Left lung (tissue), 10 donors: Measurements from ENCODE around the gene GINS2. TPM values are rescaled to one million over a fixed set of nuclear protein-coding genes. Genes with fewer than 3 reads are reported as not detected.

Experiments
- ATAC-seq: fragments of 200-7000 bp; cut with Tn5 transposase; one replicate; pipeline ENCODE4 v1.9.1; 2020; ENCODE audit warnings: moderate library complexity
- DNase-seq, 4 donors: peaks; one replicate each; pipeline ENCODE4 v3.0.0-alpha.2; 2013 to 2020
- H3K27ac ChIP-seq, 2 donors: fragments of 200-600 bp; sonication (generic) in 1 of 2; one replicate each; pipeline versions ENCODE4 v1.5.0 to v1.8.0; 2020 to 2021
- H3K27me3 ChIP-seq, 2 donors: fragments of 200-600 bp; sonication (generic) in 1 of 2; one replicate each; pipeline versions ENCODE4 v1.5.0 to v1.8.0; 2020 to 2021
- H3K36me3 ChIP-seq, 2 donors: fragments of 200-600 bp; sonication (generic) in 1 of 2; one replicate each; pipeline versions ENCODE4 v1.5.0 to v1.8.0; 2020 to 2021
- H3K4me1 ChIP-seq, 2 donors: fragments of 200-600 bp; one replicate each; pipeline ENCODE4 v1.8.0; 2021
- H3K4me3 ChIP-seq, 2 donors: fragments of 200-600 bp; sonication (generic) in 1 of 2; one replicate each; pipeline versions ENCODE4 v1.5.0 to v1.8.0; 2020 to 2021; ENCODE audit warnings: mild to moderate bottlenecking in 1 of 2
- H3K9me3 ChIP-seq, 2 donors: fragments of 200-600 bp; sonication (generic) in 1 of 2; one replicate each; pipeline versions ENCODE4 v1.5.0 to v1.8.0; 2020 to 2021
- intact Hi-C, 2 donors: fragments of 100-400 bp; cut with DNase I; formaldehyde crosslinking; loops; one replicate each; pipeline versions ENCODE4 v1.11.2 to v1.14.2; 2022
- polyA plus RNA-seq, 6 donors: library from polyadenylated mRNA; unstranded; fragments of 120-200 nt; gene quantifications; one replicate each; pipeline ENCODE4 v1.2.1, GENCODE V29; 2013; ENCODE audit not compliant: insufficient read length in 6 of 6
- total RNA-seq, 2 donors: library from RNA; stranded (reverse); fragmentation: NEBNext Ultra II Directional; extraction: Animal tissue kit (Norgen Biotek cat#: 25700); gene quantifications; one replicate each; pipeline ENCODE4 v1.2.1, GENCODE V29; 2021
- TF ChIP-seq, protein P1 (sequence below), 2 donors: fragments of 200-600 bp; sonication (generic) in 1 of 2; IDR thresholded peaks; one replicate each; pipeline versions ENCODE4 v1.5.0 to v1.8.0; 2021; ENCODE audit warnings: antibody characterized with exemption in 2 of 2
- donor health status: DM: no; HTN: yes; CAD: no.
- donor health status: DM: no; HTN: no; CAD: no.

GINS2 gene
- total and polyA plus RNA-seq, 8 donors: 4.2 to 17.4 (median 13.8) TPM

DNA sequence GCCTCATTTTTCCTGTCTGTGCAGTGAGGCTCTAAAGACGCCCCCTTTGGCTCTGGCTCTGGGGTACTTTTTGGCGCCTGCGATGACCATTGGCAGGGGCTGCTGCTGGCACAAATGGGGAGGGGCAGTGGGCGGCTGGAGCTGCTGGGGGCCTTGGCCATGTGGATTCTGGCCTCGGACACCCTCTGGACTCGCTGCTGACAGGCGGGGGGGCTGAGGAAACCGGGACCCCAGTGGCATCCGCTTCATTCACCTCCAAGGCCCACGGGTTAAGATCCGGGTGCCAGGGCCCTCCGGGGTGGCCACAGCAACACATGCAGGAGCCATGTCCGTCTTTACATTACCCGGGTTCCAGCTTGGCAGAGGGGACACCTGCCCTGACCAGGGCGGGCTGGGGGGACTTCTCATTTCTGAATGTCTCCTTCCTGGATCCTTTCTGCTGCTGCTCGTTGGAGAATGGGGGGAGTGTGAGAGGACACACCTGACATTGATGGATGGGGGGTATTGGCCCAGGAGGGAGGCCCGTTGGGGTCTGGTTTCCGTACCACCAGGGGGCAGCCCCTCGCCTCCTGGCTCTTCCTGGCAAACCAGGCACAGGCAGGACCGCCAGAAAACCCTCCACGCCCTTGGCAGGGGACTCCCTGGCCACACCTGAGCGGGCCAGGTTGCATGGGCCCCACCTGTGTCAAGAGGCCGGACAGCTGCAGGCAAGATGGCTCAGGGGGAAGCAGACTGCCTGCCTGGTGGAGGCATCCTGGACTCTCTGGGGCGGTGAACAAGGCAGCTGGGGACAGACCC is 53.8 kb downstream of the GINS2 start:
- ATAC-seq: no peak
- TF ChIP-seq, protein P1, sequence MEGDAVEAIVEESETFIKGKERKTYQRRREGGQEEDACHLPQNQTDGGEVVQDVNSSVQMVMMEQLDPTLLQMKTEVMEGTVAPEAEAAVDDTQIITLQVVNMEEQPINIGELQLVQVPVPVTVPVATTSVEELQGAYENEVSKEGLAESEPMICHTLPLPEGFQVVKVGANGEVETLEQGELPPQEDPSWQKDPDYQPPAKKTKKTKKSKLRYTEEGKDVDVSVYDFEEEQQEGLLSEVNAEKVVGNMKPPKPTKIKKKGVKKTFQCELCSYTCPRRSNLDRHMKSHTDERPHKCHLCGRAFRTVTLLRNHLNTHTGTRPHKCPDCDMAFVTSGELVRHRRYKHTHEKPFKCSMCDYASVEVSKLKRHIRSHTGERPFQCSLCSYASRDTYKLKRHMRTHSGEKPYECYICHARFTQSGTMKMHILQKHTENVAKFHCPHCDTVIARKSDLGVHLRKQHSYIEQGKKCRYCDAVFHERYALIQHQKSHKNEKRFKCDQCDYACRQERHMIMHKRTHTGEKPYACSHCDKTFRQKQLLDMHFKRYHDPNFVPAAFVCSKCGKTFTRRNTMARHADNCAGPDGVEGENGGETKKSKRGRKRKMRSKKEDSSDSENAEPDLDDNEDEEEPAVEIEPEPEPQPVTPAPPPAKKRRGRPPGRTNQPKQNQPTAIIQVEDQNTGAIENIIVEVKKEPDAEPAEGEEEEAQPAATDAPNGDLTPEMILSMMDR (IDR thresholded peaks at IDR 0.05): no peak
- peaks cover 0 to 19% of the 10 kb centered on the region in 2 donors for H3K4me1 ChIP-seq

DNA sequence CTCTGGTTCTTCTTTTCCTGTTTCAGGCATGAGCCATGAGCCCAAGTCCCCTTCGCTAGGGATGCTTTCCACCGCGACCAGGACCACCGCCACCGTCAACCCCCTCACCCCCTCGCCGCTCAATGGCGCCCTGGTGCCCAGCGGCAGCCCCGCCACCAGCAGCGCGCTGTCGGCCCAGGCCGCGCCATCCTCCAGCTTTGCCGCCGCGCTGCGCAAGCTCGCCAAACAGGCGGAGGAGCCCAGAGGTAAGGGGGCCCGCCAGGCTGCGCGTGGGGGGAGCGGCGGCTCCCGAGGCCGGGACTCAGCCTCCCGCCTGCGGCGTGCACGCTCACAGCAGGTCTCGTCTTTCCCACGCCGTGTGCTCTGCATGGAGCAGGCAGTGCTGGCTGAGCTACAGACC is 54.9 kb downstream of the GINS2 start:
- no peak overlapping the region for H3K4me3 ChIP-seq
- H3K9me3 ChIP-seq: peaks cover 0 to 12% of the 10 kb centered on the region in 2 donors
- TF ChIP-seq, protein P1 (IDR thresholded peaks at IDR 0.05): no peak
- peaks cover 0 to 49% of the 10 kb centered on the region in 2 donors for H3K36me3 ChIP-seq
- no peak for DNase-seq
- H3K27ac ChIP-seq: no peak overlapping the region
- H3K4me1 ChIP-seq: peaks cover 0 to 9% of the 10 kb centered on the region in 2 donors
- ATAC-seq: no peak
- intact Hi-C loops: no loop called here
- H3K27me3 ChIP-seq: no peaks in the 10 kb centered on the region

More for the DNA sequence above, 53.8 kb downstream of the GINS2 start:
- DNase-seq: no peak
- Histone ChIP-seq H3K36me3 (peaks cover 0 to 56% of the 10 kb centered on the region in 2 donors), H3K9me3 (peaks cover 0 to 3% of the 10 kb centered on the region in 2 donors), H3K4me3 (no peak overlapping the region), H3K27ac (no peak overlapping the region), H3K27me3 (no peaks in the 10 kb centered on the region)
- intact Hi-C loops: no loop called here

DNA sequence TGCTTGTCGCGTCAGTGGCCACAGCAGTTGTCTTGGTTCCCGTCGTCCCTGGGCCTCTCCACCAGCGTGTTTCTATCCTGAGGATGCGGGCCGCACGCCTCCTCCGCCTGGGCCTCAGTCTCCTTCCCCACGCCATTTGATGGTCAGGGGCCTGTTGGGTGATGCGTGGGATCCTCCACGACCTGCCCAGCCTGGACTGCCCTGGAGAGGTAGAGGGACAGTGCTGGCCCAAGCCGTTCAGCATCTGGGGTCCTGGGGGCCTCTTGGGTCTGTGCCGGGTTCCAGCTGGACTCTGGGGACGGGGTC is 55.4 kb downstream of the GINS2 start:
- Histone ChIP-seq H3K27ac (no peak overlapping the region), H3K9me3 (peaks cover 0 to 12% of the 10 kb centered on the region in 2 donors), H3K4me1 (peaks cover 0 to 7% of the 10 kb centered on the region in 2 donors), H3K4me3 (no peak overlapping the region), H3K36me3 (peaks cover 0 to 47% of the 10 kb centered on the region in 2 donors), H3K27me3 (no peaks in the 10 kb centered on the region)
- no peak for DNase-seq
- TF ChIP-seq, protein P1 (IDR thresholded peaks at IDR 0.05): no peak
- no peak for ATAC-seq
- intact Hi-C loops: no loop called here

DNA sequence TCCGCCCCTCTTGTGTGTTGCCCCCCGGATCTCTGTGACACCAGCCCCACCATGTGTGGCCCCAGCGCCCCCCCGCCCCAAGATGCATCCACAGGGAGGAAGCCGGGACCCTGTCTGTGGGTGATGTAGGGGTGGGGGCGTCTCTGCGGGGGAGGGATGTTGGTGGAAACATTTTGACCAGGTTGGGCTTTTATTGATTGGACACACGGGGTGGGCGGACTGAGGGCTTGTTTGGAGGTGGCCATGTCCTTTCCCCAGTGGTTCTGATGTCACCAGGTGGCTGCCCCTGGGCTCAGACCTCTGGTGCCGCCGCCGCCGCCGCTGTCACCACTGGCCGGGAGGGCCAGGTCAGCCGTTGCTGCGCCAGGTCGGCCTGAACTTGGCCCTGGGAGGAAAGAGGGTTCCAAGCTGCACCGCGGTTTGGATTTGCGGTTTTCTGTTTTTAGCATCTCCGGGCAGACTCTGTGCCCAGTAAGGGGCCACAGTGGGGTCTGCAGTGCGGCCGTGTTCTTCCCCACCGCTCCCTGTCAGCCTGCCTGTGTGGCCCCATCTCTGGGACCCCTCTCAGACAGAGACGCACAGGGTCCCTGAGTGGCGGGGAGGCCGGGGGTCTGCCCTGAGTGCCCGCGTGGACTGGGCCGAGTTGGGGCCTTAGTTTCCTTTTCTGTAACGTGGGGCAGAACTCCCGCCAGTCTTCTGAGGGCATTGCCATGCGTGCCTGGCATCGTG is 55.9 kb downstream of the GINS2 start:
- Histone ChIP-seq H3K27me3 (no peaks in the 10 kb centered on the region), H3K9me3 (peaks cover 0 to 12% of the 10 kb centered on the region in 2 donors), H3K36me3 (peaks cover 0 to 43% of the 10 kb centered on the region in 2 donors), H3K27ac (no peak overlapping the region), H3K4me3 (no peak overlapping the region), H3K4me1 (peaks cover 0 to 8% of the 10 kb centered on the region in 2 donors)
- ATAC-seq (no peak), DNase-seq (no peak)
- TF ChIP-seq, protein P1 (IDR thresholded peaks at IDR 0.05): no peak
- intact Hi-C loops: no loop called here

DNA sequence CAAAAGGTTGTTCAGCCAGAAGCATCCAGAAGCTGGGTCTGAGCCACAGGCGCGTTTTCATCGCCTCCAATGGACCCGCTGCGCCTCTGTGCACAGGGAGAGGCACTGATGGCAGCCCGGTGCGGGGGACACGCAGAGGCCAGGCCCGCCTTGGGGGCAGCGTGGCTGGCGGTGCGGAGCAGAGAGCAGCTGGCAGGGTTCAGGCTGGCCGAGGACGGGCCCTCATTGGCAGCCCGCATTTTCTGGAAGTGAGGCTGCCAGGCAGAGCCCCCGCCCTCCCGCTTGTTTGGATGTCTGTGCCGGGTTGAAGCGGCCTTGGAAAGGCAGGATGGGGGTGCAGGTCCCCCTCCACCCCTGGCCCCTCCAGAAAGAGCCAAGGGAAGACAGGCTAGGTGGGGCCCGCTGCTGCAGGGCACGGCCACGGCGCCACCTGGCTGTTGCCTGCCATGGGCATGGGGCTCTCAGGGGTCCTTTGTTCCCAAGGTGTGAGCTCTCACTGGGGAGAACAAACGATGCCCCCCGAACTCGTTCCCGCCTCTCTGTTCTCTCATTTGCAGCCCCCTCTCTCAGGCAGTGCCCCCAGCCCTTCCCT is 56.9 kb downstream of the GINS2 start:
- ATAC-seq (no peak), DNase-seq (no peak)
- TF ChIP-seq, protein P1 (IDR thresholded peaks at IDR 0.05): no peak
- H3K9me3 ChIP-seq: peaks cover 0 to 12% of the 10 kb centered on the region in 2 donors
- H3K4me1 ChIP-seq: peaks cover 0 to 16% of the 10 kb centered on the region in 2 donors
- intact Hi-C loops: no loop called here
- no peak overlapping the region for H3K4me3 ChIP-seq
- no peaks in the 10 kb centered on the region for H3K27me3 ChIP-seq
- H3K27ac ChIP-seq: no peak overlapping the region
- peaks cover 0 to 39% of the 10 kb centered on the region in 2 donors for H3K36me3 ChIP-seq
